ENCODE data around the gene CCDC89.

Gene CCDC89

GRCh38 chr11:85709941-85710702, 24.1 kb upstream of the CCDC89 start:
- no peaks in the 10 kb centered on the region for H3K36me3 ChIP-seq (ENCODE audit: low read length)
- no peak overlapping the region for H2AFZ ChIP-seq (ENCODE audit: low read depth, low read length, severe bottlenecking)
- no peak overlapping the region for H3K27ac ChIP-seq (ENCODE audit: low read depth, low read length)
- H3K9me2 ChIP-seq (replicated peaks; ENCODE audit: insufficient read depth, low read length), result no peaks in the 10 kb centered on the region
- H3F3A ChIP-seq (ENCODE audit: insufficient read depth), result no peaks in the 10 kb centered on the region
- no peak for TF ChIP-seq EZH2phosphoT487 (conservative IDR thresholded peaks at IDR 0.05; ENCODE audit: low read length)
- no peak for TF ChIP-seq CTCF (IDR thresholded peaks at IDR 0.05; ENCODE audit: insufficient read depth, low read length, poor library complexity, severe bottlenecking)
- H3K4me2 ChIP-seq (ENCODE audit: low read depth, low read length, poor library complexity, severe bottlenecking), result no peak overlapping the region
- H3K27me3 ChIP-seq (ENCODE audit: low read length), result no peaks in the 10 kb centered on the region
- H3K4me3 ChIP-seq (ENCODE audit: insufficient read depth, low read length, poor library complexity, severe bottlenecking), result no peak overlapping the region
- no peaks in the 10 kb centered on the region for H4K20me1 ChIP-seq (ENCODE audit: low read depth, low read length)
- H3K79me2 ChIP-seq (ENCODE audit: insufficient read depth, low read length), result no peaks in the 10 kb centered on the region
- no peaks in the 10 kb centered on the region for H3K9me3 ChIP-seq (ENCODE audit: insufficient read depth, low read length)
- no peak overlapping the region for H3K9ac ChIP-seq (ENCODE audit: low read length)

GRCh38 chr11:85705800-85706199, 19.8 kb upstream of the CCDC89 start:
- Histone ChIP-seq H3K9me2 (replicated peaks; ENCODE audit: insufficient read depth, low read length) (no peaks in the 10 kb centered on the region), H3K36me3 (ENCODE audit: low read length) (no peaks in the 10 kb centered on the region), H3K27me3 (ENCODE audit: low read length) (no peaks in the 10 kb centered on the region), H4K20me1 (ENCODE audit: low read depth, low read length) (no peaks in the 10 kb centered on the region), H3F3A (ENCODE audit: insufficient read depth) (no peaks in the 10 kb centered on the region), H3K4me3 (ENCODE audit: insufficient read depth, low read length, poor library complexity, severe bottlenecking) (no peak overlapping the region), H3K79me2 (ENCODE audit: insufficient read depth, low read length) (no peaks in the 10 kb centered on the region), H3K9ac (ENCODE audit: low read length) (no peak overlapping the region), H3K27ac (ENCODE audit: low read depth, low read length) (no peak overlapping the region), H3K4me2 (ENCODE audit: low read depth, low read length, poor library complexity, severe bottlenecking) (no peak overlapping the region), H3K9me3 (ENCODE audit: insufficient read depth, low read length) (no peaks in the 10 kb centered on the region), H2AFZ (ENCODE audit: low read depth, low read length, severe bottlenecking) (no peak overlapping the region)
- no peak for TF ChIP-seq CTCF (IDR thresholded peaks at IDR 0.05; ENCODE audit: insufficient read depth, low read length, poor library complexity, severe bottlenecking)

GRCh38 chr11:85704967-85705366, 19.0 kb upstream of the CCDC89 start:
- H3K27me3 ChIP-seq (ENCODE audit: low read length), result no peaks in the 10 kb centered on the region
- H3K36me3 ChIP-seq (ENCODE audit: low read length), result no peaks in the 10 kb centered on the region
- H3K9me2 ChIP-seq (replicated peaks; ENCODE audit: insufficient read depth, low read length), result no peaks in the 10 kb centered on the region
- H3K4me2 ChIP-seq (ENCODE audit: low read depth, low read length, poor library complexity, severe bottlenecking), result no peak overlapping the region
- no peaks in the 10 kb centered on the region for H3K9me3 ChIP-seq (ENCODE audit: insufficient read depth, low read length)
- no peak overlapping the region for H3K9ac ChIP-seq (ENCODE audit: low read length)
- no peaks in the 10 kb centered on the region for H3F3A ChIP-seq (ENCODE audit: insufficient read depth)
- H3K79me2 ChIP-seq (ENCODE audit: insufficient read depth, low read length), result no peaks in the 10 kb centered on the region
- H3K4me3 ChIP-seq (ENCODE audit: insufficient read depth, low read length, poor library complexity, severe bottlenecking), result no peak overlapping the region
- TF ChIP-seq CTCF (IDR thresholded peaks at IDR 0.05; ENCODE audit: insufficient read depth, low read length, poor library complexity, severe bottlenecking) (no peak), EZH2phosphoT487 (conservative IDR thresholded peaks at IDR 0.05; ENCODE audit: low read length) (no peak)
- no peak overlapping the region for H2AFZ ChIP-seq (ENCODE audit: low read depth, low read length, severe bottlenecking)
- H3K27ac ChIP-seq (ENCODE audit: low read depth, low read length), result no peak overlapping the region
- no peaks in the 10 kb centered on the region for H4K20me1 ChIP-seq (ENCODE audit: low read depth, low read length)
